Tibial artery (tissue), 4 donors: Measurements from ENCODE around the gene FOXN1.
"Not testable (repeated sequence)": the region's sequence is repeated elsewhere in the genome, so short reads cannot be mapped to it uniquely, and the experiment has no call there.

ENCODE experiments used
- DNase-seq, 2 donors: peaks; one replicate each; pipeline ENCODE4 v3.0.0-alpha.2; 2019
- H3K27ac ChIP-seq, 2 donors: fragments of 200-600 bp; sonication (generic) in 1 of 2; 1 replicate in 1 of 2; 2 replicates in 1 of 2; pipeline ENCODE4 v1.5.1; 2018 to 2019; ENCODE audit warnings: mild to moderate bottlenecking in 1 of 2
- H3K27me3 ChIP-seq, 2 donors: fragments of 200-600 bp; sonication (generic) in 1 of 2; one replicate each; pipeline versions ENCODE4 v1.5.1 to v1.6.0; 2016 to 2019
- H3K36me3 ChIP-seq, 3 donors: fragments of 200-600 bp; sonication (generic) in 2 of 3; one replicate each; pipeline ENCODE4 v1.5.1; 2016 to 2019; ENCODE audit warnings: mild to moderate bottlenecking in 2 of 3
- H3K4me1 ChIP-seq, 4 donors: fragments of 200-600 bp; sonication (generic) in 2 of 4; 1 replicate in 3 of 4; 2 replicates in 1 of 4; pipeline ENCODE4 v1.5.1; 2016 to 2019
- H3K4me3 ChIP-seq, 2 donors: fragments of 200-600 bp; sonication (generic) in 1 of 2; 1 replicate in 1 of 2; 2 replicates in 1 of 2; pipeline ENCODE4 v1.5.1; 2018 to 2019; ENCODE audit warnings: mild to moderate bottlenecking in 2 of 2
- H3K9me3 ChIP-seq, 3 donors: fragments of 200-600 bp; sonication (generic) in 1 of 3; one replicate each; pipeline ENCODE4 v1.5.1; 2016 to 2019
- CTCF ChIP-seq, 2 experiments: fragments of 200-600 bp in 1 of 2; fragments of 450-650 bp in 1 of 2; IDR thresholded peaks; one replicate each; pipeline ENCODE4 v1.5.1; 2017 to 2019; ENCODE audit warnings: antibody characterized with exemption in 2 of 2, mild to moderate bottlenecking in 1 of 2, moderate library complexity in 1 of 2
- intact Hi-C: fragments of 100-400 bp; cut with DNase I; formaldehyde crosslinking; loops from one replicate; pipeline ENCODE4 v1.15.0; 2023; ENCODE audit warnings: low total_unique reads

The FOXN1 gene

GRCh38 chr17:28520687-28521086, 14.5 kb downstream of the FOXN1 start:
- no peak overlapping the region for H3K27ac ChIP-seq
- no peak overlapping the region for H3K4me3 ChIP-seq
- H3K4me1 ChIP-seq, result peaks cover 0 to 10% (median 4%) of the 10 kb centered on the region in 4 donors
- no peak for DNase-seq
- no peaks in the 10 kb centered on the region for H3K27me3 ChIP-seq
- no peaks in the 10 kb centered on the region for H3K9me3 ChIP-seq
- H3K36me3 ChIP-seq, result no peaks in the 10 kb centered on the region
- intact Hi-C loops, result no loop called here
- no peak for TF ChIP-seq CTCF (IDR thresholded peaks at IDR 0.05)

- no peak for DNase-seq
- no peak for TF ChIP-seq CTCF (IDR thresholded peaks at IDR 0.05)
- Histone ChIP-seq H3K27me3 (no peaks in the 10 kb centered on the region), H3K36me3 (no peaks in the 10 kb centered on the region), H3K9me3 (no peaks in the 10 kb centered on the region), H3K4me3 (no peak overlapping the region), H3K4me1 (peaks cover 0 to 14% (median 5%) of the 10 kb centered on the region in 4 donors), H3K27ac (no peak overlapping the region)
- intact Hi-C loops, result no loop called here
Observed at GRCh38 chr17:28521311-28522085, 15.3 kb downstream of the FOXN1 start.

GRCh38 chr17:28522281-28522680, 16.1 kb downstream of the FOXN1 start:
- H3K27ac ChIP-seq, DNase-seq, intact Hi-C loops, H3K9me3 ChIP-seq, H3K4me3 ChIP-seq, H3K27me3 ChIP-seq, H3K36me3 ChIP-seq: not testable (repeated sequence)
- peaks cover 0 to 14% (median 5%) of the 10 kb centered on the region in 4 donors for H3K4me1 ChIP-seq

- Histone ChIP-seq H3K9me3 (no peaks in the 10 kb centered on the region), H3K4me1 (peaks cover 0 to 22% (median 5%) of the 10 kb centered on the region in 4 donors), H3K27ac (no peak overlapping the region), H3K27me3 (no peaks in the 10 kb centered on the region), H3K36me3 (no peaks in the 10 kb centered on the region), H3K4me3 (no peak overlapping the region)
- DNase-seq, result no peak
- no peak for TF ChIP-seq CTCF (IDR thresholded peaks at IDR 0.05)
- intact Hi-C loops, result no loop called here
Observed at GRCh38 chr17:28523186-28523585, 17.0 kb downstream of the FOXN1 start.

GRCh38 chr17:28523876-28524275, 17.7 kb downstream of the FOXN1 start:
- Histone ChIP-seq H3K27ac (no peak overlapping the region), H3K27me3 (no peaks in the 10 kb centered on the region), H3K9me3 (no peaks in the 10 kb centered on the region), H3K36me3 (no peaks in the 10 kb centered on the region), H3K4me1 (peaks cover 0 to 25% (median 5%) of the 10 kb centered on the region in 4 donors), H3K4me3 (no peak overlapping the region)
- DNase-seq, result no peak
- intact Hi-C loops, result no loop called here
- no peak for TF ChIP-seq CTCF (IDR thresholded peaks at IDR 0.05)

- Histone ChIP-seq H3K4me3 (no peak overlapping the region), H3K36me3 (no peaks in the 10 kb centered on the region), H3K4me1 (peaks cover 0 to 25% (median 5%) of the 10 kb centered on the region in 4 donors), H3K27ac (no peak overlapping the region), H3K27me3 (no peaks in the 10 kb centered on the region), H3K9me3 (no peaks in the 10 kb centered on the region)
- no peak for DNase-seq
- intact Hi-C loops, result no loop called here
- TF ChIP-seq CTCF (IDR thresholded peaks at IDR 0.05), result no peak
Observed at GRCh38 chr17:28524476-28525424, 18.6 kb downstream of the FOXN1 start.
